Transverse colon (tissue), 4 donors: ENCODE measurements around the gene DNER.

ENCODE experiments used
- CTCF ChIP-seq, 5 experiments: fragments of 200-600 bp in 3 of 5; fragments of 450-650 bp in 2 of 5; sonication (generic) in 3 of 5; IDR thresholded peaks; 1 replicate in 2 of 5; 2 replicates in 3 of 5; pipeline ENCODE4 v1.5.1; 2016 to 2017; ENCODE audit warnings: antibody characterized with exemption in 5 of 5, inconsistent platforms in 3 of 5, mild to moderate bottlenecking in 2 of 5, moderate library complexity in 1 of 5
- EP300 ChIP-seq: sonication (generic); formaldehyde crosslinking; IDR thresholded peaks from one replicate; pipeline ENCODE4 v1.6.1; 2017; ENCODE audit warnings: antibody characterized with exemption, low read depth
- POLR2A ChIP-seq: fragments of 450-650 bp; IDR thresholded peaks from one replicate; pipeline ENCODE4 v1.6.1; 2016; ENCODE audit warnings: antibody characterized with exemption, mild to moderate bottlenecking, moderate library complexity
- POLR2AphosphoS5 ChIP-seq, 3 donors: sonication (generic); formaldehyde crosslinking; IDR thresholded peaks; one replicate each; pipeline ENCODE4 v1.6.1; 2016; ENCODE audit warnings: antibody characterized with exemption in 3 of 3

GRCh38 chr2:229715895-229716507, 1.6 kb upstream of the DNER start:
- TF ChIP-seq POLR2AphosphoS5 (IDR thresholded peaks at IDR 0.05) (no peak), POLR2A (no peak), EP300 (no peak), CTCF (IDR thresholded peaks at IDR 0.05) (peak in 2 of 5 experiments; percentile 19 to 25)
